HL-60 (cell line): ENCODE data around the gene TSEN2.

Experiments
- DNase-seq, 2 experiments: peaks; one replicate each; pipeline ENCODE4 v3.0.0-alpha.2; 2010 to 2020; ENCODE audit warnings: low read depth in 1 of 2, low spot score in 1 of 2
- H3K27ac ChIP-seq: fragments of 250-450 bp; sonication (Bioruptor Pico); replicated peaks from 2 replicates; pipeline ENCODE4 v1.5.1; 2020; ENCODE audit warnings: mild to moderate bottlenecking, moderate library complexity
- H3K27me3 ChIP-seq: fragments of 250-450 bp; sonication (Bioruptor Pico); 2 replicates; pipeline ENCODE4 v1.5.1; 2021; ENCODE audit warnings: mild to moderate bottlenecking, moderate library complexity; ENCODE audit not compliant: insufficient read depth, poor library complexity, severe bottlenecking
- H3K4me3 ChIP-seq: replicated peaks from 2 replicates; pipeline ENCODE4 v1.5.1; 2011; ENCODE audit warnings: mild to moderate bottlenecking, control low read depth, low read length; ENCODE audit not compliant: insufficient read depth
- CTCF ChIP-seq: IDR thresholded peaks from one replicate; pipeline ENCODE4 v1.5.1; 2011; ENCODE audit warnings: low read length, control low read depth, inconsistent platforms; ENCODE audit not compliant: insufficient read depth
- GABPA ChIP-seq: IDR thresholded peaks from 2 replicates; pipeline ENCODE4 v1.6.1; 2012; ENCODE audit warnings: low read depth
- POLR2AphosphoS5 ChIP-seq: IDR thresholded peaks from 2 replicates; pipeline ENCODE4 v1.6.1; 2012; ENCODE audit warnings: low read depth
- REST ChIP-seq: IDR thresholded peaks from 2 replicates; pipeline ENCODE4 v1.6.1; 2012; ENCODE audit warnings: low read depth; ENCODE audit not compliant: insufficient replicate concordance
- SPI1 ChIP-seq: IDR thresholded peaks from 2 replicates; pipeline ENCODE4 v1.6.1; 2012; ENCODE audit warnings: low read depth, mild to moderate bottlenecking, borderline replicate concordance

Gene TSEN2

GRCh38 chr3:12489368-12489767 lies 5.1 kb downstream of the TSEN2 start:
- no peak for DNase-seq
- Histone ChIP-seq H3K27me3 (no peaks in the 10 kb centered on the region), H3K27ac (no peak overlapping the region), H3K4me3 (no peak overlapping the region)
- no peak for TF ChIP-seq POLR2AphosphoS5
- no peak for TF ChIP-seq GABPA
- TF ChIP-seq REST, result no peak
- TF ChIP-seq SPI1, result no peak
- no peak for TF ChIP-seq CTCF

GRCh38 chr3:12489832-12490231 lies 5.6 kb downstream of the TSEN2 start:
- Histone ChIP-seq H3K27ac (no peak overlapping the region), H3K27me3 (no peaks in the 10 kb centered on the region), H3K4me3 (no peak overlapping the region)
- no peak for DNase-seq
- TF ChIP-seq CTCF, result no peak
- TF ChIP-seq GABPA, result no peak
- no peak for TF ChIP-seq SPI1
- TF ChIP-seq POLR2AphosphoS5, result no peak

GRCh38 chr3:12490547-12490946 lies 6.3 kb downstream of the TSEN2 start:
- no peaks in the 10 kb centered on the region for H3K27me3 ChIP-seq
- no peak overlapping the region for H3K4me3 ChIP-seq

More at GRCh38 chr3:12490547-12490946, 6.3 kb downstream of the TSEN2 start:
- TF ChIP-seq GABPA, result no peak
- no peak for TF ChIP-seq REST
- TF ChIP-seq SPI1, result no peak
- no peak for TF ChIP-seq POLR2AphosphoS5
- no peak for TF ChIP-seq CTCF
- DNase-seq, result no peak
- no peak overlapping the region for H3K27ac ChIP-seq
